Adrenal gland (tissue), 5 donors: ENCODE results near the gene KYAT1.

ENCODE experiments used
- POLR2A ChIP-seq, 2 donors: fragments of 450-650 bp; IDR thresholded peaks; one replicate each; pipeline ENCODE4 v1.6.1; 2017; ENCODE audit warnings: antibody characterized with exemption in 2 of 2, mild to moderate bottlenecking in 2 of 2, moderate library complexity in 1 of 2
- TF ChIP-seq, protein P1 (sequence below), 6 experiments: fragments of 450-650 bp in 4 of 6; fragments of 200-600 bp in 2 of 6; sonication (generic) in 1 of 6; IDR thresholded peaks; 1 replicate in 5 of 6; 2 replicates in 1 of 6; pipeline versions ENCODE4 v1.5.1 to v1.8.0; 2016 to 2021; ENCODE audit warnings: antibody characterized with exemption in 6 of 6, mild to moderate bottlenecking in 2 of 6, moderate library complexity in 1 of 6
- donor health status: DM: no; HTN: no; CAD: no.

GRCh38 chr9:128901379-128901778 lies 19.6 kb upstream of the KYAT1 start:
- TF ChIP-seq POLR2A (IDR thresholded peaks at IDR 0.05), result no peak
- TF ChIP-seq, protein P1, sequence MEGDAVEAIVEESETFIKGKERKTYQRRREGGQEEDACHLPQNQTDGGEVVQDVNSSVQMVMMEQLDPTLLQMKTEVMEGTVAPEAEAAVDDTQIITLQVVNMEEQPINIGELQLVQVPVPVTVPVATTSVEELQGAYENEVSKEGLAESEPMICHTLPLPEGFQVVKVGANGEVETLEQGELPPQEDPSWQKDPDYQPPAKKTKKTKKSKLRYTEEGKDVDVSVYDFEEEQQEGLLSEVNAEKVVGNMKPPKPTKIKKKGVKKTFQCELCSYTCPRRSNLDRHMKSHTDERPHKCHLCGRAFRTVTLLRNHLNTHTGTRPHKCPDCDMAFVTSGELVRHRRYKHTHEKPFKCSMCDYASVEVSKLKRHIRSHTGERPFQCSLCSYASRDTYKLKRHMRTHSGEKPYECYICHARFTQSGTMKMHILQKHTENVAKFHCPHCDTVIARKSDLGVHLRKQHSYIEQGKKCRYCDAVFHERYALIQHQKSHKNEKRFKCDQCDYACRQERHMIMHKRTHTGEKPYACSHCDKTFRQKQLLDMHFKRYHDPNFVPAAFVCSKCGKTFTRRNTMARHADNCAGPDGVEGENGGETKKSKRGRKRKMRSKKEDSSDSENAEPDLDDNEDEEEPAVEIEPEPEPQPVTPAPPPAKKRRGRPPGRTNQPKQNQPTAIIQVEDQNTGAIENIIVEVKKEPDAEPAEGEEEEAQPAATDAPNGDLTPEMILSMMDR (IDR thresholded peaks at IDR 0.05), result no peak
